Epidermal melanocyte (primary cell): ENCODE data around the gene MEI1.
A peak's percentile ranks its signal among the peaks of the same experiment; 100 is the strongest.
"Not testable (repeated sequence)": the region's sequence is repeated elsewhere in the genome, so short reads cannot be mapped to it uniquely, and the experiment has no call there.

Experiments
- DNase-seq: peaks from one replicate; pipeline ENCODE4 v3.0.0; 2011; ENCODE audit warnings: low spot score; ENCODE audit not compliant: insufficient read length

The MEI1 gene

GRCh38 chr22:41681616-41682015, 17.7 kb upstream of the MEI1 start:
- DNase-seq = no peak

- peak; percentile 81 for DNase-seq
Observed at GRCh38 chr22:41682033-41682807, 17.1 kb upstream of the MEI1 start.

- no peak for DNase-seq
Observed at GRCh38 chr22:41683052-41683451, 16.3 kb upstream of the MEI1 start.

- DNase-seq = no peak
Observed at GRCh38 chr22:41683616-41684015, 15.7 kb upstream of the MEI1 start.

GRCh38 chr22:41684194-41684593, 15.1 kb upstream of the MEI1 start:
- no peak for DNase-seq

- not testable (repeated sequence) for DNase-seq
Observed at GRCh38 chr22:41686890-41687289, 12.4 kb upstream of the MEI1 start.

GRCh38 chr22:41687901-41688364, 11.4 kb upstream of the MEI1 start:
- DNase-seq = no peak

GRCh38 chr22:41688365-41689211, 10.7 kb upstream of the MEI1 start, which contains the start of gene SNU13:
Gene SNU13 (minus strand): TSS chr22:41688867. CDS start chr22:41688796, 71 bp downstream.
- DNase-seq = peak; percentile 91

GRCh38 chr22:41690476-41690875, 8.8 kb upstream of the MEI1 start:
- DNase-seq = no peak

- no peak for DNase-seq
Observed at GRCh38 chr22:41695211-41695610, 4.1 kb upstream of the MEI1 start.

GRCh38 chr22:41696703-41697102, 2.6 kb upstream of the MEI1 start:
- no peak for DNase-seq

- DNase-seq = peak; percentile 92
Observed at GRCh38 chr22:41697126-41697775, 2.1 kb upstream of the MEI1 start.

GRCh38 chr22:41700108-41700364, 733 bp downstream of the MEI1 start:
- DNase-seq = no peak

- no peak for DNase-seq
Observed at GRCh38 chr22:41702763-41703162, 3.5 kb downstream of the MEI1 start.

- no peak for DNase-seq
Observed at GRCh38 chr22:41709341-41709740, 10.0 kb downstream of the MEI1 start.

- DNase-seq = no peak
Observed at GRCh38 chr22:41713004-41713403, 13.7 kb downstream of the MEI1 start.

GRCh38 chr22:41722496-41722895, 23.2 kb downstream of the MEI1 start:
- DNase-seq = peak; percentile 5

GRCh38 chr22:41725510-41726110, 26.3 kb downstream of the MEI1 start:
- DNase-seq = no peak

- no peak for DNase-seq
Observed at GRCh38 chr22:41731609-41732008, 32.3 kb downstream of the MEI1 start.

GRCh38 chr22:41732096-41732772, 32.9 kb downstream of the MEI1 start:
- no peak for DNase-seq

GRCh38 chr22:41733241-41733640, 33.9 kb downstream of the MEI1 start:
- DNase-seq = not testable (repeated sequence)
